ENCODE results near the gene SIK3. TPM values are rescaled to one million over a fixed set of nuclear protein-coding genes. Genes with fewer than 3 reads are reported as not detected.
"Not testable (repeated sequence)": the region's sequence is repeated elsewhere in the genome, so short reads cannot be mapped to it uniquely, and the experiment has no call there.

Gene SIK3
- total and polyA plus RNA-seq, 2 donors (not counting 3 experiments of a cell fraction or from before 2014, with no cell fraction given): 10.3 to 21.3 TPM

DNA sequence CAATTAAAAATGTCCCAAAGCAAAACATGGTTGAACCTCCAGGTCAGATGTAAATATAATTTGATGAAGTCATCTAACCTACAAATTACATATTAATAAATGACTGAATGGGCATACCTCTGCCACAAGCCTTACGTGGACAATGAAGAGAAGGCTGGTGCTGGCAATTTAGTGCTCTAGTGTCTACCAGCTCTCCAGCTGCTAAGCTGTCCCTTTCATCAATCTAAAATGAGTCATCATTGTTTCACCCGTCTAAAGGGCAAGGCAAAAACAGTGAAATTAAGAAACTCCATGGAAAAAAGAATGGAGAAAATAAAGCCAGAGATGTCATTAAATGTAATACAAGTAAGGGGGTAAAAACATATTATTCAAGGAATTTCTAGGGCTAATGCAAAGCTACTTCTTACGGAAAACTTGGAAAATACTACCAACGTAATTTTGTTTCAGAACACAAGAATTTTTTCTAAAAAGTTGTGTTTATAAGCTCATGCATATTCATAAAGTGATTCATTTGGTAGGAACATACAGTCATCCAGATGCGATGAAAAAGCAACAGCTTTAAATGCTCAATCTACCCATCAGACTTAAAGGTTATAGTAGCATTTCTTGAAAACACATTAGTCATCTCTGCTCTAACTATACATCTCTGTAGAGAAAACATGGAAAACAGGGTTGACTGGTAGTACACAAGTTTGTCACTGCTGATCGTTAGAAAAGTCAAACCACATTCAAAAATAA, 71.5 kb downstream of the SIK3 start:
- Histone ChIP-seq H3K9me3 (replicated peaks; ENCODE audit: control insufficient read depth, insufficient read depth, low read length) (no peaks in the 10 kb centered on the region), H3K4me1 (ENCODE audit: control insufficient read depth, extremely low read depth, insufficient read depth, low read length) (no peaks in the 10 kb centered on the region), H3K27me3 (ENCODE audit: control insufficient read depth in 2 of 2, insufficient read depth in 2 of 2, low read length in 2 of 2) (no peaks in the 10 kb centered on the region), H3K79me2 (ENCODE audit: control insufficient read depth, insufficient read depth, low read length) (no peaks in the 10 kb centered on the region), H2AFZ (ENCODE audit: low read depth, low read length) (no peak overlapping the region), H3K4me3 (replicated peaks in 1 of 3; ENCODE audit: insufficient read depth in 1 of 3, low read depth in 1 of 3, low read length in 3 of 3) (no peak overlapping the region), H4K20me1 (replicated peaks; ENCODE audit: control insufficient read depth, extremely low read depth, insufficient read depth, low read length) (peaks cover 5% of the 10 kb centered on the region), H3K9ac (replicated peaks; ENCODE audit: extremely low read depth, insufficient read depth, low read length) (no peak overlapping the region), H3K9me1 (replicated peaks; ENCODE audit: control insufficient read depth, extremely low read depth, insufficient read depth, low read length) (no peaks in the 10 kb centered on the region), H3K4me2 (ENCODE audit: insufficient read depth, low read length) (no peak overlapping the region), H3K36me3 (ENCODE audit: control insufficient read depth in 2 of 2, extremely low read depth in 1 of 2, insufficient read depth in 2 of 2, low read length in 2 of 2) (no peaks in the 10 kb centered on the region), H3K27ac (ENCODE audit: insufficient read depth, low read depth, low read length) (no peak overlapping the region)
- BruUV-seq (replicated peaks): no TSS peak
- TF ChIP-seq POLR2AphosphoS5 (IDR thresholded peaks at IDR 0.05; ENCODE audit: insufficient read depth, low read depth, low read length) (no peak), CTCF (IDR thresholded peaks at IDR 0.05; ENCODE audit: extremely low read depth in 1 of 2, insufficient read depth in 1 of 2, low read depth in 1 of 2, low read length in 2 of 2) (no peak), EZH2 (IDR thresholded peaks at IDR 0.05; ENCODE audit: borderline replicate concordance, low read depth, low read length, severe bottlenecking) (no peak), JUN (IDR thresholded peaks at IDR 0.05; ENCODE audit: borderline replicate concordance, insufficient read depth, insufficient read length, low read depth) (no peak), POLR2A (IDR thresholded peaks at IDR 0.05; ENCODE audit: low read depth, low read length) (no peak), MAX (IDR thresholded peaks at IDR 0.05; ENCODE audit: insufficient read depth, insufficient read length) (no peak), GATA2 (IDR thresholded peaks at IDR 0.05; ENCODE audit: insufficient read depth, insufficient read length, low read depth, low read length) (no peak), FOS (IDR thresholded peaks at IDR 0.05; ENCODE audit: borderline replicate concordance, insufficient read depth, low read length) (no peak), MYC (IDR thresholded peaks at IDR 0.05; ENCODE audit: low read depth, low read length) (no peak)
- POLR2A ChIA-PET: no interaction called here
- dilution Hi-C loops (cut with MboI; ENCODE audit: extremely low pct_ligation_motif_present, low sequenced_read_pairs) (no loop called here), intact Hi-C loops (cut with micrococcal nuclease) (no loop called here)
- FAIRE-seq (peak; percentile 43), DNase-seq (ENCODE audit: low read depth, low spot score) (no peak)
- CTCF ChIA-PET: interaction anchor here (0.9 to 1.1 kb wide), 2 partner anchors 8 to 12 kb away, joined by 3 to 4 read pairs; no protein-coding TSS in a partner anchor

DNA sequence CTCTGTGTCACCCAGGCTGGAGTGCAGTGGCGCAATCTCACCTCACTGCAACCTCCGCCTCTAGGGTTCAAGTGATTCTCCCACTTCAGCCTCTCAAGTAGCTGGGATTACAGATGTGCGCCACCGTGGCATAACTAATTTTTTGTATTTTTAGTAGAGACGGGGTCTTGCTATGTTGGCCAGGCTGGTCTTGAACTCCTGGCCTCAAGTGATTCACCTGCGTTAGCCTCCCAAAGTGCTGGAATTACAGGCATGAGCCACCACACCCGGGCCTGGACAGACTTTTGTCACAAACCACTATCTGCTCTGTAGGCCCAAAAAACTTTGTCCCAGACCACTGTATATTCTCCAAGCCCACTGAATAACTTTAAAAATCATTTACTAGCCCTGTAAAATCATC, 74.5 kb downstream of the SIK3 start:
- BruUV-seq (replicated peaks): not testable (repeated sequence)
- CTCF ChIA-PET: interaction anchor here (1.6 kb wide), 1 partner anchor 144 kb away, joined by 3 read pairs; no protein-coding TSS in a partner anchor

More for the DNA sequence above, 74.5 kb downstream of the SIK3 start:
- DNase-seq (ENCODE audit: low read depth, low spot score); H2AFZ ChIP-seq (ENCODE audit: low read depth, low read length); H3K9ac ChIP-seq (replicated peaks; ENCODE audit: extremely low read depth, insufficient read depth, low read length); H3K9me3 ChIP-seq (replicated peaks; ENCODE audit: control insufficient read depth, insufficient read depth, low read length); H3K27me3 ChIP-seq (ENCODE audit: control insufficient read depth in 2 of 2, insufficient read depth in 2 of 2, low read length in 2 of 2); H4K20me1 ChIP-seq (replicated peaks; ENCODE audit: control insufficient read depth, extremely low read depth, insufficient read depth, low read length); H3K4me2 ChIP-seq (ENCODE audit: insufficient read depth, low read length); FAIRE-seq; POLR2A ChIA-PET; H3K9me1 ChIP-seq (replicated peaks; ENCODE audit: control insufficient read depth, extremely low read depth, insufficient read depth, low read length); dilution Hi-C loops (cut with MboI; ENCODE audit: extremely low pct_ligation_motif_present, low sequenced_read_pairs); H3K4me1 ChIP-seq (ENCODE audit: control insufficient read depth, extremely low read depth, insufficient read depth, low read length); intact Hi-C loops (cut with micrococcal nuclease); H3K4me3 ChIP-seq (replicated peaks in 1 of 3; ENCODE audit: insufficient read depth in 1 of 3, low read depth in 1 of 3, low read length in 3 of 3); H3K36me3 ChIP-seq (ENCODE audit: control insufficient read depth in 2 of 2, extremely low read depth in 1 of 2, insufficient read depth in 2 of 2, low read length in 2 of 2); H3K79me2 ChIP-seq (ENCODE audit: control insufficient read depth, insufficient read depth, low read length); H3K27ac ChIP-seq (ENCODE audit: insufficient read depth, low read depth, low read length): not testable (repeated sequence)

Data from endothelial cell of umbilical vein (primary cell).